HepG2 (cell line): Measurements from ENCODE around the gene EDN3. TPM values are rescaled to one million over a fixed set of nuclear protein-coding genes. Genes with fewer than 3 reads are reported as not detected.

ENCODE experiments used
- ATAC-seq: fragments of 200-7000 bp; cut with Tn5 transposase; 3 replicates; pipeline ENCODE4 v1.9.1; 2020; ENCODE audit warnings: mild to moderate bottlenecking, moderate library complexity
- BruUV-seq: library from RNA; stranded (reverse); fragments of 400-500 nt; replicated peaks from 2 replicates; lab custom pipeline; 2021; lab: Mats Ljungman, UMichigan
- CTCF ChIA-PET: fragments of 300-600 bp; formaldehyde crosslinking; extraction: SDS; loops from one replicate; lab custom pipeline; 2021; ENCODE audit warnings: low total read pairs, inconsistent platforms, low intra/inter-chr PET ratio; lab: Yijun Ruan, JAX
- POLR2A ChIA-PET: fragments of 350-600 bp; sonication (Branson Sonifier 250); formaldehyde crosslinking; loops from one replicate; lab custom pipeline; 2020; ENCODE audit warnings: antibody characterized with exemption, inconsistent platforms; lab: Yijun Ruan, JAX
- DNase-seq: peaks from one replicate; pipeline ENCODE4 v3.0.0-alpha.2; 2015; ENCODE audit warnings: low spot score
- FAIRE-seq: peaks from 3 replicates; lab custom pipeline; 2011; peaks lifted over from hg19 to GRCh38; lab: Jason Lieb, UNC
- H2AFZ ChIP-seq: one replicate; pipeline ENCODE4 v1.6.1; 2011; ENCODE audit warnings: low read length, inconsistent platforms
- H3K27ac ChIP-seq: fragments of 300-600 bp; 3 replicates; pipeline ENCODE4 v1.8.0; 2011; ENCODE audit warnings: mixed run types, mild to moderate bottlenecking, mixed read lengths, low read length, inconsistent platforms; ENCODE audit not compliant: insufficient read depth; ENCODE audit errors: extremely low read length
- H3K27me3 ChIP-seq, 2 experiments: fragments of 200-600 bp in 1 of 2; 2 replicates in 1 of 2; 3 replicates in 1 of 2; pipeline versions ENCODE4 v1.6.0 to v1.8.0; 2011; ENCODE audit warnings: low read length in 2 of 2, mild to moderate bottlenecking in 2 of 2, moderate library complexity in 2 of 2, inconsistent platforms in 1 of 2; ENCODE audit not compliant: insufficient read depth in 2 of 2, control insufficient read depth in 1 of 2
- H3K36me3 ChIP-seq, 2 experiments: fragments of 200-600 bp in 1 of 2; replicated peaks in 1 of 2; 2 replicates in 1 of 2; 3 replicates in 1 of 2; pipeline versions ENCODE4 v1.5.1 to v1.8.0; 2011; ENCODE audit warnings: low read length in 2 of 2, inconsistent platforms in 1 of 2; ENCODE audit not compliant: insufficient read depth in 2 of 2, control insufficient read depth in 1 of 2
- H3K4me1 ChIP-seq: 2 replicates; pipeline ENCODE4 v1.5.1; 2012; ENCODE audit warnings: low read length, inconsistent platforms; ENCODE audit not compliant: insufficient read depth
- H3K4me2 ChIP-seq: 2 replicates; pipeline ENCODE4 v1.6.0; 2011; ENCODE audit warnings: low read depth, low read length, inconsistent platforms
- H3K4me3 ChIP-seq, 3 experiments: fragments of 200-600 bp in 1 of 3; sonication (generic), shearing (Covaris generic) in 1 of 3; replicated peaks in 1 of 3; 2 replicates each; pipeline ENCODE4 v1.5.1; 2011 to 2016; ENCODE audit warnings: low read length in 3 of 3, inconsistent platforms in 2 of 3, low read depth in 2 of 3, mild to moderate bottlenecking in 2 of 3, control low read depth in 1 of 3, mixed read lengths in 1 of 3; ENCODE audit not compliant: insufficient read depth in 1 of 3
- H3K79me2 ChIP-seq: one replicate; pipeline ENCODE4 v1.6.1; 2011; ENCODE audit warnings: low read length, inconsistent platforms; ENCODE audit not compliant: insufficient read depth
- H3K9ac ChIP-seq: 2 replicates; pipeline ENCODE4 v1.6.0; 2011; ENCODE audit warnings: mild to moderate bottlenecking, low read depth, low read length, inconsistent platforms; ENCODE audit not compliant: insufficient read depth
- H3K9me3 ChIP-seq: 2 replicates; pipeline ENCODE4 v1.5.1; 2012; ENCODE audit warnings: mild to moderate bottlenecking, low read length
- H4K20me1 ChIP-seq: 2 replicates; pipeline ENCODE4 v1.6.0; 2011; ENCODE audit warnings: inconsistent platforms, mild to moderate bottlenecking, low read length, moderate library complexity; ENCODE audit not compliant: insufficient read depth
- ERF ChIP-seq: IDR thresholded peaks from 2 replicates; pipeline ENCODE4 v1.6.1; 2018; ENCODE audit warnings: missing biosample characterization, missing genetic modification reagents
- GPBP1L1 ChIP-seq: sonication (generic); formaldehyde crosslinking; IDR thresholded peaks from 2 replicates; pipeline ENCODE4 v1.5.0; 2020; ENCODE audit warnings: mild to moderate bottlenecking, missing genetic modification reagents
- HOXA7 ChIP-seq: sonication (generic); formaldehyde crosslinking; IDR thresholded peaks from 2 replicates; pipeline ENCODE4 v1.8.1; 2022; ENCODE audit warnings: mild to moderate bottlenecking, missing genetic modification reagents, moderate library complexity
- REL ChIP-seq: sonication (generic); formaldehyde crosslinking; conservative IDR thresholded peaks from 2 replicates; pipeline ENCODE4 v1.8.0; 2022; ENCODE audit warnings: mild to moderate bottlenecking, missing genetic modification reagents, moderate library complexity
- SRSF4 ChIP-seq: fragments of 200-400 bp; formaldehyde crosslinking; IDR thresholded peaks from one replicate; pipeline ENCODE4 v1.6.1; 2018; ENCODE audit warnings: mild to moderate bottlenecking, low read depth, low read length, moderate library complexity; ENCODE audit not compliant: poor library complexity, severe bottlenecking
- YEATS4 ChIP-seq: sonication (generic); formaldehyde crosslinking; IDR thresholded peaks from 2 replicates; pipeline ENCODE4 v1.4.0; 2020; ENCODE audit warnings: missing genetic modification reagents, borderline replicate concordance
- ZBTB3 ChIP-seq: sonication (generic); formaldehyde crosslinking; IDR thresholded peaks from 2 replicates; pipeline ENCODE4 v1.4.0; 2020; ENCODE audit warnings: low read depth, mild to moderate bottlenecking, moderate library complexity, missing genetic modification reagents, borderline replicate concordance
- ZNF232 ChIP-seq: sonication (generic); formaldehyde crosslinking; IDR thresholded peaks from 2 replicates; pipeline ENCODE4 v1.4.0; 2020; ENCODE audit warnings: missing genetic modification reagents, borderline replicate concordance
- WGBS: methylation state at CpG from one replicate; pipeline ENCODE4 v1.1.6; 2017; ENCODE audit warnings: low lambda C conversion rate; 5-methylcytosine and 5-hydroxymethylcytosine counted together
- in situ Hi-C: cut with HindIII; loops from 2 replicates; pipeline ENCODE4 v1.10.0; 2017; ENCODE audit warnings: low pct_unique_long_range_greater_than_20kb; ENCODE audit not compliant: extremely low pct_ligation_motif_present
- intact Hi-C: fragments of 100-400 bp; cut with micrococcal nuclease; formaldehyde crosslinking; loops from one replicate; pipeline ENCODE4 v1.10.0; 2022; ENCODE audit not compliant: unreplicated experiment
- polyA plus RNA-seq, 8 experiments: library from polyadenylated mRNA; depleted of rRNA in 3 of 8; stranded (reverse) in 7 of 8; unstranded in 1 of 8; fragments of >200 nt; fragmentation: Illumina TruSeq in 4 of 8; extraction: Trizol in 4 of 8; gene quantifications; 2 replicates each; pipeline versions ENCODE4 v1.2.1 to v1.2.3, GENCODE V29; 2011 to 2016; ENCODE audit warnings: low read depth in 4 of 8, missing spikeins in 1 of 8, mixed read lengths in 1 of 8; ENCODE audit not compliant: insufficient read depth in 1 of 8
- total RNA-seq, 5 experiments: library from RNA; depleted of rRNA; stranded (reverse); fragments of >200 nt; fragmentation: Illumina TruSeq; extraction: Trizol; gene quantifications; 2 replicates each; pipeline ENCODE4 v1.2.3, GENCODE V29; 2016; ENCODE audit warnings: low read depth in 1 of 5
- TF ChIP-seq, protein P1 (sequence below): fragments of 450-650 bp; IDR thresholded peaks from 2 replicates; pipeline ENCODE4 v1.6.1; 2016
- TF ChIP-seq, protein P2 (sequence below): sonication (generic); formaldehyde crosslinking; conservative IDR thresholded peaks from 2 replicates; pipeline ENCODE4 v1.8.0; 2022; ENCODE audit warnings: missing genetic modification reagents

Gene EDN3
- total and polyA plus RNA-seq, 2 of the 13 experiments (the other 11 are each of a cell fraction or from before 2014, with no cell fraction given), result not detected

- DNase-seq (no peak), FAIRE-seq (no peak), ATAC-seq (no peak)
- Histone ChIP-seq H3K36me3 (no peaks in the 10 kb centered on the region), H4K20me1 (no peaks in the 10 kb centered on the region), H3K4me3 (no peak overlapping the region), H3K79me2 (no peaks in the 10 kb centered on the region), H3K9me3 (no peaks in the 10 kb centered on the region), H3K9ac (no peak overlapping the region), H3K4me2 (no peak overlapping the region), H2AFZ (no peak overlapping the region), H3K27ac (no peak overlapping the region), H3K27me3 (peaks cover 5 to 37% of the 10 kb centered on the region in 2 experiments; a peak in 3 of 5 replicates), H3K4me1 (no peaks in the 10 kb centered on the region)
- intact Hi-C loops, result no loop called here
- no TSS peak for BruUV-seq
- in situ Hi-C loops, result no loop called here
- no peak for TF ChIP-seq ERF (CRISPR knock-in tag)
- TF ChIP-seq, protein P1, sequence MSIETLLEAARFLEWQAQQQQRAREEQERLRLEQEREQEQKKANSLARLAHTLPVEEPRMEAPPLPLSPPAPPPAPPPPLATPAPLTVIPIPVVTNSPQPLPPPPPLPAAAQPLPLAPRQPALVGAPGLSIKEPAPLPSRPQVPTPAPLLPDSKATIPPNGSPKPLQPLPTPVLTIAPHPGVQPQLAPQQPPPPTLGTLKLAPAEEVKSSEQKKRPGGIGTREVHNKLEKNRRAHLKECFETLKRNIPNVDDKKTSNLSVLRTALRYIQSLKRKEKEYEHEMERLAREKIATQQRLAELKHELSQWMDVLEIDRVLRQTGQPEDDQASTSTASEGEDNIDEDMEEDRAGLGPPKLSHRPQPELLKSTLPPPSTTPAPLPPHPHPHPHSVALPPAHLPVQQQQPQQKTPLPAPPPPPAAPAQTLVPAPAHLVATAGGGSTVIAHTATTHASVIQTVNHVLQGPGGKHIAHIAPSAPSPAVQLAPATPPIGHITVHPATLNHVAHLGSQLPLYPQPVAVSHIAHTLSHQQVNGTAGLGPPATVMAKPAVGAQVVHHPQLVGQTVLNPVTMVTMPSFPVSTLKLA, result 0 out of 2 replicates have a peak, but pooled peaks have one; percentile 5
- ChIA-PET POLR2A (no interaction called here), CTCF (no interaction called here)
- WGBS, result 54% methylated on average over 12 of the region's 12 CpGs
Measured at GRCh38 chr20:59331721-59332329, 31.4 kb downstream of the EDN3 start.

- no peak overlapping the region for H3K4me3 ChIP-seq
- no peaks in the 10 kb centered on the region for H3K36me3 ChIP-seq
- ATAC-seq (no peak), FAIRE-seq (no peak), DNase-seq (no peak)
- peaks cover 2 to 29% of the 10 kb centered on the region in 2 experiments; a peak in 1 of 5 replicates for H3K27me3 ChIP-seq
- H4K20me1 ChIP-seq, result no peaks in the 10 kb centered on the region
- H3K4me2 ChIP-seq, result no peak overlapping the region
- WGBS, result 32% methylated on average over 6 of the region's 6 CpGs
- no peaks in the 10 kb centered on the region for H3K4me1 ChIP-seq
- H3K27ac ChIP-seq, result no peak overlapping the region
- H3K79me2 ChIP-seq, result no peaks in the 10 kb centered on the region
- ChIA-PET CTCF (no interaction called here), POLR2A (no interaction called here)
- H3K9ac ChIP-seq, result no peak overlapping the region
- in situ Hi-C loops (no loop called here), intact Hi-C loops (no loop called here)
- no peaks in the 10 kb centered on the region for H3K9me3 ChIP-seq
- H2AFZ ChIP-seq, result no peak overlapping the region
- BruUV-seq, result no TSS peak
- TF ChIP-seq SRSF4 (no peak), YEATS4 (no peak), ZBTB3 (CRISPR knock-in tag) (no peak), GPBP1L1 (no peak), ZNF232 (CRISPR knock-in tag) (no peak), REL (CRISPR knock-in tag) (no peak), HOXA7 (CRISPR knock-in tag) (no peak)
- TF ChIP-seq, protein P2, sequence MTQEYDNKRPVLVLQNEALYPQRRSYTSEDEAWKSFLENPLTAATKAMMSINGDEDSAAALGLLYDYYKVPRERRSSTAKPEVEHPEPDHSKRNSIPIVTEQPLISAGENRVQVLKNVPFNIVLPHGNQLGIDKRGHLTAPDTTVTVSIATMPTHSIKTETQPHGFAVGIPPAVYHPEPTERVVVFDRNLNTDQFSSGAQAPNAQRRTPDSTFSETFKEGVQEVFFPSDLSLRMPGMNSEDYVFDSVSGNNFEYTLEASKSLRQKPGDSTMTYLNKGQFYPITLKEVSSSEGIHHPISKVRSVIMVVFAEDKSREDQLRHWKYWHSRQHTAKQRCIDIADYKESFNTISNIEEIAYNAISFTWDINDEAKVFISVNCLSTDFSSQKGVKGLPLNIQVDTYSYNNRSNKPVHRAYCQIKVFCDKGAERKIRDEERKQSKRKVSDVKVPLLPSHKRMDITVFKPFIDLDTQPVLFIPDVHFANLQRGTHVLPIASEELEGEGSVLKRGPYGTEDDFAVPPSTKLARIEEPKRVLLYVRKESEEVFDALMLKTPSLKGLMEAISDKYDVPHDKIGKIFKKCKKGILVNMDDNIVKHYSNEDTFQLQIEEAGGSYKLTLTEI, result no peak
Measured at GRCh38 chr20:59333260-59333845, 32.9 kb downstream of the EDN3 start.
